ENCODE data around the gene TDO2.

GRCh38 chr4:155854582-155855226, 48.8 kb upstream of the TDO2 start:
- TF ChIP-seq POLR2A (IDR thresholded peaks at IDR 0.05; ENCODE audit: low read length) (no peak), GATA1 (IDR thresholded peaks at IDR 0.05; ENCODE audit: low read depth, low read length) (no peak)

Measured in erythroblast (primary cell).